HG02623 (cell line): ENCODE data around the gene EIF5A2.
"Not testable (repeated sequence)": the region's sequence is repeated elsewhere in the genome, so short reads cannot be mapped to it uniquely, and the experiment has no call there.

Source experiments
- ATAC-seq: cut with Tn5 transposase; IDR thresholded peaks from one replicate; pipeline ENCODE4 v1.9.1; 2021; ENCODE audit warnings: moderate library complexity; ENCODE audit not compliant: unreplicated experiment

The EIF5A2 gene

GRCh38 chr3:170908235-170909116, at the start of gene EIF5A2:
TSS of gene EIF5A2 (minus strand) at chr3:170908637. CDS start at chr3:170907806, 831 bp downstream.
- ATAC-seq = peak; percentile 79

DNA sequence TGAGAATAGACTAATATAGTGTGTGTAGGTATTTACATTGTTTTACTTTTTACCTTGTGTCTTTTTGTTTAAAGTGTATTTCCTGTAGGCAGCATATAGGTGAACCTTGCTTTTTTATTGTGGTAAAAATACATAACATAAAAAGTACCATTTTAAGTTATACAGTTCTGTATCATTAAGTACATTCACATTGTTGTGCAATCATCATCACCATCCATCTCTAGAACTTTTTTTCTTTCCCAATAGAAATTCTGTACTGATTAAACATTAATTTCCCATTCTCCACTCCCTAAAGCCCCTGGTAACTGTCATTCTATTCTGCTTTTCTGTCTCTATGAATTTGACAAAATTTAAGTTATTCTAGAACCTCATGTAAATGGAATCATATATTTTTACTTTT, 48.2 kb upstream of the EIF5A2 start:
- no peak for ATAC-seq

- no peak for ATAC-seq
These were observed 45.3 kb upstream of the EIF5A2 start for GRCh38 chr3:170953736-170954135.

DNA sequence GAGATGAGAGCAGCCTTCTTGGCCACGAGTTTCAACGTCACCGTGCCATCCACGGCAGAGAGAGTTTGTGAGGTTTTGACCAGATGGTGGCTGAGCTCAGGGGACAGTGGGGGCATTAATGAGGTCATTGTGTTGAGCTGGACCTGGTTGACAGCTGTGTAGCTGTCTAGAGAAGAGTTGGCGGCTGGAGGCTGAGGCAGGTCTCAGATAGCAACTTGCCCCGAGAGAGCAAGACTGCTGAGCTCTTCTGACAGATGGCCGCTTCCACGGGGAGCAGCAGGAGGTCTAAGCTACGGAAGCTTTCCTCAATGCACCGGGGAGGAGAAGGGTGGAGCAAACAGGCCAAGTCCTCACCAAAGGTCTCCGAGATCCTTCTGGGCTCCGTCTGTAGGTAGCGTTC, 44.8 kb upstream of the EIF5A2 start:
- ATAC-seq = no peak

GRCh38 chr3:170949211-170949610, 40.8 kb upstream of the EIF5A2 start:
- ATAC-seq = no peak

DNA sequence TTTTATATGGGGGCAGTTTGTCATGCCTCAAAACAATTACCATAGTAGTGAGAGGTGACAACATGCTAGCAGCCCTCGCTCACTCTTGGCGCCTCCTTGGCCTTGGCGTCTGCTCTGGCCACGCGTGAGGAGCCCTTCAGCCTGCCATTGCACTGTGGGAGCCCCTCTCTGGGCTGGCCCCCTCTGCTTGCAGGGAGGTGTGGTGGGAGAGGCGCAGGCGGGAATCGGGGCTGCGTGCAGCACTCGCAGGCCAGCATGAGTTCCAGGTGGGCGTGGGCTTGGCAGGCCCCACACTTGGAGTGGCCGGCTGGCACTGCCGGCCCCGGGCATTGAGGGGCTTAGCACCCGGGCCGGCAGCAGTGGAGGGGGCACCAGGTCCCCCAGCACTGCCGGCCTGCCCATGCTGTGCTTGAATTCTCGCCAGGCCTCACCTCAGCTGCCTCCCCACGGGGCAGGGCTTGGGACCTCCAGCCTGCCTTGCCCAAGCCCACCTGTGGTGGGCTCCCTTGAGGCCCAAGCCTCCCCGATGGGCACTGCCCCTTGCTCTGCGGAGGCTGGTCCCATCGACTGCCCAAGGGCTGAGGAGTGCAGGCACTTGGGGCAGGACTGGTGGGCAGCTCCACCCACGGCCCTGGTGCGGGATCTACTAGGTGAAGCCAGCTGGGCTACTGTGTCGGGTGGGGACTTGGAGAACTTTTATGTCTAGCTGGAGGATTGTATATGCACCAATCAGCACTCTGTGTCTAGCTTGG, 38.8 kb upstream of the EIF5A2 start:
- no peak for ATAC-seq

DNA sequence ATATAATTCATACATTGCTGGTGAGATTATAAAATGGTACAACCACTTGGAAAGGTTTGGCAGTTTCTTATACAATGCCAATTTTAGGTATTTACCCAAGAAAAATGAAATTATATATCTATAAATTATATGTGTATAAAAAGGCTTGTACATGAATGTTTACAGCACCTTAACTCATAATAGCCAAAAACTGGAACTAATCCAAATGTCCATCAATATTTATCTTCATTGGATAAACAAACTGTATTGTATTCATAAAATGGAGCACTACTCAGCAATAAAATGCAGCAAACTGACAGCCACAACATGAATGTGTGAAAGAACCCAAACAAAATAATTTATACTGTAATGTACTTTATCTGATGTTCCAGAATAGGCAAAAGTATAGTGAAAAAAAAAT, 33.6 kb upstream of the EIF5A2 start:
- no peak for ATAC-seq

DNA sequence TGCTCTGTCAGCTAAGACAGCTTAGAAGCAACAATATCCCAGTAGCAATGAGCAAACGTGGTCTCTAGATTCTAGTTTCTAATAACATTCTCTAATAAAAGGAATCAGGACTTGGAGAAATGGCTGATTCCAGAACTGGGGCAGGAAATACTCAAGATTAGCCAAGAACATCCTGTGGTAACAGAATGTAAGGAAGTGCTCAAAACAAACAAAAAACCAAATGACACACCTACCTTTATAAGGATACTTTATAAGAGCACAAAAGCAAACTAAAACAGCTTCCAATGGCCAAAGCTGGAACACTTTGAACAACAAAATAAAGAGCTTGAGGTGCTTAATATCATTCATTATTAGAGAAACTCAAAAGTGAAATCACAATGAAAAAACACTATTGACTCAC, 33.1 kb upstream of the EIF5A2 start:
- no peak for ATAC-seq

- ATAC-seq = not testable (repeated sequence)
These were observed 24.6 kb upstream of the EIF5A2 start for GRCh38 chr3:170933039-170933438.

GRCh38 chr3:170923553-170923952, 15.1 kb upstream of the EIF5A2 start:
- not testable (repeated sequence) for ATAC-seq

DNA sequence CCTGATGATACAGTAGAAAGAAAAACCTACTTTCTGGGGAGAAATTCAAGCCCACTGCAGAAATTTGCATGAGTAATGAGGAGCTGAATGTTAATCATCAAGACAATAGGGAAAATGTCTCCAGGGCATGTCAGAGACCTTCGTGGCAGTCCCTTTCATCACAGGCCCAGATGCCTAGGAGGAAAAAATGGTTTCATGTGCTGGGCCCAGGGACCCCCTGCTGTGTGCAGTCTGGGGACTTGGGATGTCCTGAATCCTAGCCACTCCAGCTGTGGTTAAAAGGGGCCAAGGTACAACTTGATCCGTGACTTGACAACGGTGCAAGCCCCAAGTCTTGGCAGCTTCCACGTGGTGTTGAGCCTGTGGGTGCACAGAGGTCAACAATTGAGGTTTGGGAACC, 10.3 kb upstream of the EIF5A2 start:
- ATAC-seq = no peak

- ATAC-seq = no peak
These were observed 6.3 kb upstream of the EIF5A2 start for GRCh38 chr3:170914690-170915089.

DNA sequence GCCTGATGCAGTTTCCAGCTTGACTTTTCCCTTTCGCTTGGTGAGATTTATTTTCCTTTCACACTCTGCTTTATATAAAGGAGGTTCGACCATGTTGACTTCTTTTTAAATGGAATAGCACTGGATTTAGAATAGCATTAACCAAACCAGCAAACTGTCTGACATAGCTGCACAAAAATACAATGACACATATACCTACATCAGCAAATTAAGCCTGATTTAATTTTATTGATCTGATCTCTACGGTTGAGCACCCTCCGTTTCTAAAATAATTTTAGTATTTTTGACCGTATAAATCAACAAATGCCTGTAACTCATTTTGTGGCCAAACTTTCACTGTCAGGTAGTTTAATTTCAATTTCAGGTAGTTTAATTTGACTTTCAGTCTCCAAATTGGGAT, 5.8 kb upstream of the EIF5A2 start:
- ATAC-seq = no peak

DNA sequence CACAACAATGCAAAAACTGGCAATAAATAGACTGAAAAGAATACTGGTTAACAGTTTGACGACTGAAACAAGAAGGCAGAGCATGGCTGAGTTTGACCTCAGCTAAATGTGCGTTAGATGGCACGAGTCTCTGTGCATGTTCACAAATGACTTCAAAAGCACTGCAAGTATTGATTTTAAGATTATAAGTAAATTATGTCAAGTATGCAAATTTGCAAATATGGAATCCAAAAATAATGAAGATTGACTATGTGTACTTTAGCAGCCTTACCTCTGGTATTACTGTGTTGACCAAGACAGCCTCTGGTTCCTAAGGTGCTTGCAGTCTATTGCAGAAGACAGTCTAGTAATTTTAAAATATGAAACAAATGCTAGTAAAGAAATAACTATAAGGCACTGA, 2.6 kb upstream of the EIF5A2 start:
- ATAC-seq = no peak

DNA sequence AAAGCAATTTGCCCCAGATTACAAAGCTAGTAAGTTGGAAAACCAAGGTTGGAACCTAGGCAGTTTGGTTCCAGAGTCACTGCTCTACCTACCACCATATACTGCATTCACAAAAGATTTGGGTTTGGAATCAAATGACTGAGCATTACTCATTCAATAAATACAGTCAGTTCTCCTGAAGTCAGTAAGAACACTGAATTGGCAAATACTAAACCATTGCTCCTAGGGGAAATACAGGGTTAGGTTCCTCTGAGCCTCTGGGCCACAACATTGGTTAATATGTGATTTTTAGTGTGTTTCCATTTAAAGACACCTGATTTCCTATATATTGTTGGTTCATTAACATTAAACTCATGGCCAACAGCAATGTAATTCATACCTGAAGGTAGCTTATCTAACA, 2.1 kb upstream of the EIF5A2 start:
- no peak for ATAC-seq

DNA sequence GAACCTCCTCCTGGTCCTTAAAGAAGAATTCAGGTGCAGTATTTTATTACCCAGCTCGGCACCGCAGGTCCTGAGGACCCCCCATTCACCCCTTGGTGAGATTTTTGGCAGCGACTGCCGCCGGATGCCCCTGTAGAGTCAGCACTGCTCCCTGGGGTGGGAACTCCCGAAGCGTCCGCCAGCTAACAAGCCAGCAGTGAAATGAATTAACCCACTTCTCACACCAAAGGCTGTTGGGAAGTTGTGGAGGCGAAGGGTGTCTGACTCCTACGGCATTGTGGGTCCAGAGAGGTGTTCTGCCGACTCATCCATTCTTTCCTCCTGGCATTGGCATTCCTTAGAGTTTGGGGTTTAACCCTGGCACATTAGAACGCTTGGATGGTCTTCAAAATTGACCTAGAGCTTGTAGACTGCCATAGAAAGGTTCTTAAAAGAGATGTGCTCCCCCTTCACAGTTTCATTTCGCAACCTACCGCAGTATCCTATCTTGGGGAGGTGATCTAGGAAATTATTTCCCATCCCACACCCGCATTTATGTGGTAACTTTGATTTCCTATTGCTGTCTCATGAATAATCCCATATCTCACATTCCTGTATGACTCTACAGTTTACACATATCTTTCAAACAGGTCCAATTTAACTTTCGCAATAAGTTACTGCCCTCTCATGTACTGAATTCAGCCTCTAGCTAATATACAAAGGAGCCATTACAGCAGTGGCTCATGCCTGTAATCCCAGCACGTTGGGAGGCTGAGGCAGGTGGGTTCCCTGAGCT, 879 bp upstream of the EIF5A2 start:
- ATAC-seq = no peak

GRCh38 chr3:170907637-170908234, 701 bp downstream of the EIF5A2 start:
- ATAC-seq = no peak

GRCh38 chr3:170905862-170906261, 2.6 kb downstream of the EIF5A2 start:
- ATAC-seq = no peak

GRCh38 chr3:170903123-170903522, 5.3 kb downstream of the EIF5A2 start:
- no peak for ATAC-seq

DNA sequence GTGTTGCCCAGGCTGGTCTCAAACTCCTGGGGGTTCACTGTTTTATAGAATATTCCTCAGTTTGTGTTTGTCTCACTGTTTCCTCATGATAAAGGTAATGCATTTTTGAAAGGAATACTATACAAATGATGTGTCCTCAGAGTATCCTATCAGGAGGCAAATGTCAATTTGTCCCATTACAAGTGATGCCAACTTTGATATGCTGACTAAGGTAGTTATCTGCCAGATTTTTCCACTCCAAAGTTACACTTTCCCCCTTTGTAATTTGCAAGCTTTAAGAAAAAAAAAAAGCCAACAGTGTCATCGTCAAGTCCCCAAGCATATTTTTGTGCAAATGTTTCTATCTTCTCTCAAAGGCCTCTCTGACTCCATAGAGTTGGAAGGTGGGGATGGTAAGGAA, 9.0 kb downstream of the EIF5A2 start:
- no peak for ATAC-seq

GRCh38 chr3:170897978-170898377, 10.5 kb downstream of the EIF5A2 start:
- ATAC-seq = no peak
